ENCODE data around the gene LRRC42. TPM values are rescaled to one million over a fixed set of nuclear protein-coding genes. Genes with fewer than 3 reads are reported as not detected.
A peak's percentile ranks its signal among the peaks of the same experiment; 100 is the strongest.

The LRRC42 gene
- total and polyA plus RNA-seq, 2 experiments from 2014 or later, result 41.8 to 46.9 TPM

DNA sequence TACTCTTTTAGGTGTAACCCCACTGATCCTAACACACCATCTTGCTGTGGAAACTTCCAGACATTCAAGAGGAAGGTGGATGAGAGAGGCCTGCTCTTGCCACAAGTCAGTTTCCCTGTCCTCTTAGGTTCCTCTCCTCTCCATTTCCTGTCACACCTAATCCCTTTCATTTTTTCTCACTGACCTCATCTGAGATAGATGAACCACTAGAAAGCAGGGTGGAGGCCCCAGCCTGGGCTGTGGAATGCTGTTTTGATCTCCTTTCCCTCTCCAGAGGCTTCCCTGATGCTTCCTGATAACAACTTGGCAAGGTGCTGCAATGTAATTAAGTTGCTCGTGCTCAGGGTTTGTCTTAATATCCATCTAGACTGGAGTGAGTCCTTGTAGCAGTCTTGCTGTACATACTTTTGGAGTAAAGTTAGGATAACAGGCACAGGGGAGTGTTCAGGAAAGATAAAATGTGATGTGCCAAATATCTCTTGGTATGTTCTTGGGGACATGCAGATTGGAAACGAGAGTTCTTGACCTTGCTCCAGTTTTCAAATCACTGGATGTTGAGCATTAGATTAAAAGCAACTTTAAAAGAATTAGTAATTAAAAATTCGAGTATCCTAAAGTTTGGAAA is 11.2 kb downstream of the LRRC42 start:
- H3K9me2 ChIP-seq (ENCODE audit: insufficient read depth), result no peaks in the 10 kb centered on the region
- peak overlapping the region; percentile 61 for H3K27ac ChIP-seq
- no peaks in the 10 kb centered on the region for H3K9me3 ChIP-seq (ENCODE audit: low read depth)
- no peaks in the 10 kb centered on the region for H3K27me3 ChIP-seq (replicated peaks; ENCODE audit: insufficient read depth)
- DNase-seq, result peak; percentile 53
- in situ Hi-C loops (cut with MboI), result no loop called here
- no peaks in the 10 kb centered on the region for H4K20me1 ChIP-seq (ENCODE audit: insufficient read depth)
- H3K9ac ChIP-seq, result peak overlapping the region; percentile 48
- peak overlapping the region; percentile 45; the same call in 1 of the 2 replicates for H3K4me3 ChIP-seq
- H3K79me2 ChIP-seq (ENCODE audit: insufficient read depth), result peaks cover 73% of the 10 kb centered on the region
- H3K4me2 ChIP-seq (ENCODE audit: unreplicated experiment), result peak overlapping the region; percentile 62
- TF ChIP-seq EZH2phosphoT487 (IDR thresholded peaks at IDR 0.05; ENCODE audit: insufficient read depth, low read depth) (no peak), EZH2 (IDR thresholded peaks at IDR 0.05; ENCODE audit: insufficient read depth, poor library complexity, severe bottlenecking) (no peak)
- 36% methylated on average over 3 of the region's 3 CpGs for WGBS, 2 experiments (ENCODE audit: low coverage in 1 of 2, low lambda C conversion rate in 2 of 2, missing lambda C conversion rate in 2 of 2)
- H2AFZ ChIP-seq, result peak overlapping the region; percentile 52
- peaks cover 54% of the 10 kb centered on the region for H3K36me3 ChIP-seq (ENCODE audit: low read depth)
- H3K4me1 ChIP-seq (ENCODE audit: insufficient read depth), result peaks cover 19% of the 10 kb centered on the region
- peaks cover 27% of the 10 kb centered on the region for H3F3A ChIP-seq (ENCODE audit: insufficient read depth)

DNA sequence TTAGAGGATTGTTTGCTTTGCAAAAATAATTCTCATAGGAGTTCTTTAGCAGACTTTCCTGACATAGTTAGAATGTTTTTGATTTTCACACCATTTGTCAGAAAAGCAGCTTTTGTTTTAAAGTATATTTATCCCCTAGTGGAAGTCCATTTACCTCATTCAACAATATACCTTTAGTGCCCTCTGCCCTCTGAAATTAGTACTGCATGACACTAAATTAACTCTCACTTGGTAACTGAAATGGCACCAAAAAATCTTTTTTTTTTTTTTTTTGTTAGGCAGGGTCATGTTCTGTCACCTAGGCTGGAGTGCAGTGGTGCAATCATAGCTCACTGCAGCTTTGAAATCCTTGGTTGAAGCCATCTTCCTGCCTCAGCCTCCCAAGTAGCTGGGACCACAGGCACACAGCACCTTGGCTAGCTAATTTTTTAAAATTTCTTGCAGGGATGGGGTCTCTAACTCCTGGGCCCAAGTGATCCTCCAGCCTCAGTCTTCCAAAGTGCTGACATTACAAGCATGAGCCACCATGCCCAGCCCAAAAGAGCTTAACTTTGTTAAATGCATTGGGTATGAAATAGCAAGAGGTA is 13.6 kb downstream of the LRRC42 start:
- peaks cover 19% of the 10 kb centered on the region for H3F3A ChIP-seq (ENCODE audit: insufficient read depth)
- in situ Hi-C loops (cut with MboI), result no loop called here
- no peaks in the 10 kb centered on the region for H3K9me3 ChIP-seq (ENCODE audit: low read depth)
- H3K36me3 ChIP-seq (ENCODE audit: low read depth), result peaks cover 42% of the 10 kb centered on the region
- no peak overlapping the region for H3K27ac ChIP-seq
- no peak for TF ChIP-seq EZH2phosphoT487 (IDR thresholded peaks at IDR 0.05; ENCODE audit: insufficient read depth, low read depth)
- TF ChIP-seq EZH2 (IDR thresholded peaks at IDR 0.05; ENCODE audit: insufficient read depth, poor library complexity, severe bottlenecking), result no peak
- no peak overlapping the region for H3K9ac ChIP-seq
- no peaks in the 10 kb centered on the region for H4K20me1 ChIP-seq (ENCODE audit: insufficient read depth)
- peaks cover 49% of the 10 kb centered on the region for H3K79me2 ChIP-seq (ENCODE audit: insufficient read depth)
- H3K4me3 ChIP-seq, result no peak overlapping the region
- H3K27me3 ChIP-seq (replicated peaks; ENCODE audit: insufficient read depth), result no peaks in the 10 kb centered on the region
- peaks cover 19% of the 10 kb centered on the region for H3K4me1 ChIP-seq (ENCODE audit: insufficient read depth)
- peak; percentile 47 for DNase-seq
- no peaks in the 10 kb centered on the region for H3K9me2 ChIP-seq (ENCODE audit: insufficient read depth)
- no peak overlapping the region for H3K4me2 ChIP-seq (ENCODE audit: unreplicated experiment)
- no peak overlapping the region for H2AFZ ChIP-seq

DNA sequence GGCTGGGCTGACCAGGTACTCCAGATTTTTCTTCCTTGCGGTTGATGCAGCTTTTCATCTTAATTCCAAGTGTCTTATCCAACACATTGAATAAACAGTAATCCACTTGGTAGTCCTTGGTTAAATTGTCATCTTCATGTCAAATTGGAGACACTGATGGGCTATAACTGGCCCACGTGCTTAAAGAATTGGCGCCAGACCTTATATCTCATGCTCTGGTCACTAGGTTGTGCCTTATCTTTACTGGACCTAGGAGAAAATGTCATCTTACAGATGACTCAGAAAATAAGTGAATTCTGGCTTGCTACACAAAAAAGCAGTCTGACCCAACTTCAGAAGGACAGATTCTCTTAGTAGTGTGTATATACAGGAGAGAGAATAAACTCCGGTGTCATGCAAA is 16.2 kb downstream of the LRRC42 start:
- no peak for TF ChIP-seq EZH2phosphoT487 (IDR thresholded peaks at IDR 0.05; ENCODE audit: insufficient read depth, low read depth)
- TF ChIP-seq EZH2 (IDR thresholded peaks at IDR 0.05; ENCODE audit: insufficient read depth, poor library complexity, severe bottlenecking), result no peak
- Histone ChIP-seq H3K4me3 (no peak overlapping the region), H3K9me2 (ENCODE audit: insufficient read depth) (no peaks in the 10 kb centered on the region), H2AFZ (no peak overlapping the region), H3K27me3 (replicated peaks; ENCODE audit: insufficient read depth) (no peaks in the 10 kb centered on the region), H3K9me3 (ENCODE audit: low read depth) (no peaks in the 10 kb centered on the region), H3K4me2 (ENCODE audit: unreplicated experiment) (no peak overlapping the region), H3F3A (ENCODE audit: insufficient read depth) (peaks cover 3% of the 10 kb centered on the region), H3K79me2 (ENCODE audit: insufficient read depth) (peaks cover 37% of the 10 kb centered on the region), H3K27ac (no peak overlapping the region), H4K20me1 (ENCODE audit: insufficient read depth) (no peaks in the 10 kb centered on the region), H3K9ac (no peak overlapping the region), H3K36me3 (ENCODE audit: low read depth) (peaks cover 60% of the 10 kb centered on the region), H3K4me1 (ENCODE audit: insufficient read depth) (peaks cover 3% of the 10 kb centered on the region)
- WGBS, 2 experiments (ENCODE audit: low coverage in 1 of 2, low lambda C conversion rate in 2 of 2, missing lambda C conversion rate in 2 of 2), result 97 to 98% methylated on average over 4 of the region's 4 CpGs
- no peak for DNase-seq
- in situ Hi-C loops (cut with MboI), result no loop called here

DNA sequence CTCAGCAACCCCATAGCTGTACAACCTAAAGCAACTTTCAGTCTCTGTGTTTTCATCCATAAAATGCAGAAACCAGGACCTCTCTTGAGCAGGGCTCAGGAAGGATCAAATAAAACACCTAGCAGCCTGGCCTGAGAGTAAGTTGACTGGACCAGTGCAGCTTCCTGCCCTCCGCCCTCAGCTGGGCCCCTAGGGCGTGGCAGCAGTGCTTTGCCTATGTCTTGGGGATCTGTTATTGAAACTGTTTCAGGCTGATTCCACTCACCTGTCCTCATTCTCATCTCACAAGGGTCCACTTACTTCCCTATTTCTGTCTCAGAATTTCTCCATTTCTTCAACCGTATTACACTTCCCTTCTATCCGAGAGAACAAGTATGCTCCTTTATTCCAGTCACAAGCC is 17.3 kb downstream of the LRRC42 start:
- Histone ChIP-seq H3F3A (ENCODE audit: insufficient read depth) (no peaks in the 10 kb centered on the region), H2AFZ (no peak overlapping the region), H3K9ac (no peak overlapping the region), H3K9me3 (ENCODE audit: low read depth) (no peaks in the 10 kb centered on the region), H3K9me2 (ENCODE audit: insufficient read depth) (no peaks in the 10 kb centered on the region), H3K4me2 (ENCODE audit: unreplicated experiment) (no peak overlapping the region), H3K36me3 (ENCODE audit: low read depth) (peaks cover 71% of the 10 kb centered on the region), H4K20me1 (ENCODE audit: insufficient read depth) (no peaks in the 10 kb centered on the region), H3K27ac (no peak overlapping the region), H3K4me1 (ENCODE audit: insufficient read depth) (no peaks in the 10 kb centered on the region), H3K4me3 (no peak overlapping the region), H3K79me2 (ENCODE audit: insufficient read depth) (peaks cover 28% of the 10 kb centered on the region), H3K27me3 (replicated peaks; ENCODE audit: insufficient read depth) (no peaks in the 10 kb centered on the region)
- in situ Hi-C loops (cut with MboI), result no loop called here
- 93 to 96% methylated on average over 4 of the region's 4 CpGs for WGBS, 2 experiments (ENCODE audit: low coverage in 1 of 2, low lambda C conversion rate in 2 of 2, missing lambda C conversion rate in 2 of 2)
- no peak for DNase-seq
- TF ChIP-seq EZH2 (IDR thresholded peaks at IDR 0.05; ENCODE audit: insufficient read depth, poor library complexity, severe bottlenecking) (no peak), EZH2phosphoT487 (IDR thresholded peaks at IDR 0.05; ENCODE audit: insufficient read depth, low read depth) (no peak)
